CMK (cell line): Measurements from ENCODE around the gene PHLDB2.

Experiments used
- DNase-seq: peaks from one replicate; pipeline ENCODE4 v3.0.0-alpha.2; 2010; ENCODE audit warnings: low read depth

Gene PHLDB2

DNA sequence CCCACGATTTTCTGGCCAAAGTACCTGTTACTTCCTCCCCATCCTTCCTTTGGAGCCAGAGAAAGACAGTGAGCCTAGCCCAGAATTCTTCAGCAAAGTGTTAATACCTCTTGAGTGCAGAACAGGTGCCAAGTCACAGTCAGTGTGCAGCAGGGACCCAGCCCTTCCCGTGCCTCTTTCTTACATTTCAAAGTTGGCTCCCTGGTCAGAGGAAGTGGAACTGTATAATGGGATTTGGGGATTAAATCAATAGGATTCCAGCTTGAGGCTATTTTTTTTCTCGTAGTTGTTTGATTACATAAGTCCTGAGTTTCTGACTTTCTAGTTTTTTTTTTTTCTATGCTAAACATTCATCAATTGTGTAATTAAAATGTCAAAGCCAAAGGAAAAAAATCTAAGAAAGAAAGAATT is 67.2 kb downstream of the PHLDB2 start:
- DNase-seq: no peak

GRCh38 chr3:111928613-111929012 is 69.5 kb downstream of the PHLDB2 start:
- no peak for DNase-seq

DNA sequence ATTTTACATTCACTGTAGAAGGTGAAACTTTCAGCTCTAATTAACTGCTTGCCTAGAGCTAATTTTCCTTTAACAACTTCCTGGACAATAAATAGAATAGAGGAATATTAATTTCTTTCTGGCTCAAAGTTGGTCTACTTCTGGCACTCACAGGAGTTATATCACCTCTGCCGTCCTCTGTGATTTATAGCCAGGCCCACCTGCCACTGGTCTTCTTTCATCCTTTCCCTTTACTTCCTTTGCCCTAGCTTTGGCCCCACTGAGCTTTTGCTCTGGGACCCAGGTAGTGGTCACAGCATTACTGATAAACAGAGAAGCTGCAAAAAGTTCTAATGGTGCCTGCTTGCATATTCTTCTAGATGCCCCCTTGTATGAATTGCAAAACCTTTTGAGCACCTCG is 70.4 kb downstream of the PHLDB2 start:
- no peak for DNase-seq

GRCh38 chr3:111932946-111933345 is 73.9 kb downstream of the PHLDB2 start:
- DNase-seq: no peak

DNA sequence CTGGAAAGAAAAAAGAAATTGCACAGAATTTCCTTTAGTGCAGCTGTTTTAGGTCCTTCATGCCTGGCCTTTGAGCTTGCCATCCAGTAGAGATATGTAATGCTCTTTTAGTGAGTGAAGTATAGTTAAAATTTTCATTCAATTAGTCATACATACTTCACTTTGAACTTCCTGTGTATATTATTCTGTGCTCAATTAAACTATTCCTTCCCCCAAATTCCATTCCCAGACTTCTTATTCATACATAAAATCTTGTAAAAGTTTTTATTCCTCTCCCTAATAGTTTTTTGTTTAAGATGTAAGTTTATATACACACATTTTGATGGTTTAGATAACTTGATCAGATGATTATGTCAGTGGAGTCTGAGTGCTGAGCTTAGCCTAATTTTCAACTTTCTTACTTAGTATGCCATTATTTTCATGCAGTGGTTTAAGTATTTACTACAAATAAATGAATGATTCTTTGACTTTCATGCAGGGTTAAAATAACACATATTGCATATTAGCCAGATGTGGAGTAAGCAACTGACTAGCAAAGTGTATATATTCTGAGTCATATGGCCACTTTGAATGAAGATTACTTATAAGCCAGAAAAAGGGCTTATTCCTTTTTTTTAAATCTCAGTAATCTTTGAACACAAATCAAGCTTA is 77.3 kb downstream of the PHLDB2 start:
- DNase-seq: no peak

DNA sequence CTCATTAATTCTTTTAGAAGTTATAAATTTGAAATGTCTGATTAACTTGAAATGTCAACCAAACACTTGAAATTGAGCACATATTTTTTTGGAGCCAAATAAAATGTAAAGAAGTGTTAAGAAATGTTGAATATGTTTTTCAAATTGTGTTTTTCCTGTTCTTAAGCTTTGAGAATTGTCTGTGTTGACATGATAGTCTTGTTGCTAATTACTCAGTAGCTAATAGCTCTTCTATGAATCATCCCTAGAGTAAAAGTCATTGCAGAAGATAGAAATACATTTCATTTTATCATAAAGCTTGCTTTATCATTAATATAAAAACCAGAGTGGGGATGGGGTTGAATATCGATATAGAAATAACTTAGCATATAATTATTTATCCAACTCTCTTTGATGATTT is 77.9 kb downstream of the PHLDB2 start:
- no peak for DNase-seq

DNA sequence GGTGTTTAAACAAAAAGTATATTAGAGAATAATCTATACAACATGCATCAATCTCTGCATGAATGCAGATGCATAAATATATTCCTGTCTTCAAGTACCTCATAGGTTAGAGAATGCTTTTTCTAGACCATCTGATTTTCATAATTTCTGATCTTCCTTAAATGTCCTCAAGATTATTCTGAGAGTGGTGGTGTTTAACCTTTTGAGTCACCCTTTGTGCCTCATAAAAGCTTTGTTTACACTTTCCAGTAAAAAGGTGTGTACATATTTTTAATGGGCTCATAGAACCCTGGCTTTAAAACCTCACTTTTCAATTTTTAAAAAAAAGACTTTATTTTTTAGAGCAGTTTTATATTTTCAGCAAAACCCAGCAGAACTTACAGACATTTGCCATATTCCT is 78.8 kb downstream of the PHLDB2 start:
- DNase-seq: no peak

DNA sequence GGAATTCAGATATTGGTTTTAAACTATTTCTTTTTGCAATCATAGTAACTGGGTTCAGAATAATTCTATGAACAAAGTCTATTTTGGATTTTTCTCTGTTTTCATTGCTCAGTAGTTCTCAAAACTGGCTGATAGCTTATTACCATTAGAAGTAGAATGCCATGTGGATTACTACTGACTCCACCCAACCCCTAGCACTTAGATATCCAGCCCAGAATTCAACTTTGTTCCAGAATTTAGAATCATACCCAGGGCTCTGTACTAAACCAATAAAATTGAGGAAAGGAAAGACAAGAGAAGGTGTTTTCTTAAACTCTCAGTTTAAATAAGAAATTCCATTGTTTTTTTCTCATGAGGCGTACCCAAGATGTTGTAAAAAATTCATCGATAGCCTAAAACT is 80.8 kb downstream of the PHLDB2 start:
- no peak for DNase-seq

GRCh38 chr3:111943533-111943932 is 84.5 kb downstream of the PHLDB2 start:
- DNase-seq: no peak

DNA sequence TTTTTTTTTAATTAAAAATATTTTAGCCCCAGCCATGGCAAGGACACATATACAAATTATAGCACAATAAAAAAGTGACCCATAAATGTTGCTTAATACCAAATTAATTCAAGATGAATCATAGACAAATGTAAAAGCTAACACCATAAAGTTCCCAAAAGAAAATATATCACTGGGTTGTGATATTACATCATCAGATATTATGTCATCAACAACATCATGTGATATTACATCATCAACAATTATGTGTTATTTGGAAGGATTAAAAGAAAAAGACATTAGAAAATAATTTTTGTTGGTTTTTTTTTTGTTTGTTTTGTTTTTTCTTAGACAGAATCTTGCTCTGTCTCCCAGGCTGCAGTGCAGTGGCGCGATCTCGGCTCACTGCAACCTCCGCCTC is 85.3 kb downstream of the PHLDB2 start:
- DNase-seq: no peak

GRCh38 chr3:111947231-111947630 is 88.2 kb downstream of the PHLDB2 start:
- no peak for DNase-seq

- no peak for DNase-seq
Observed at GRCh38 chr3:111948786-111949185, 89.7 kb downstream of the PHLDB2 start.

GRCh38 chr3:111949712-111950111 is 90.6 kb downstream of the PHLDB2 start:
- no peak for DNase-seq

DNA sequence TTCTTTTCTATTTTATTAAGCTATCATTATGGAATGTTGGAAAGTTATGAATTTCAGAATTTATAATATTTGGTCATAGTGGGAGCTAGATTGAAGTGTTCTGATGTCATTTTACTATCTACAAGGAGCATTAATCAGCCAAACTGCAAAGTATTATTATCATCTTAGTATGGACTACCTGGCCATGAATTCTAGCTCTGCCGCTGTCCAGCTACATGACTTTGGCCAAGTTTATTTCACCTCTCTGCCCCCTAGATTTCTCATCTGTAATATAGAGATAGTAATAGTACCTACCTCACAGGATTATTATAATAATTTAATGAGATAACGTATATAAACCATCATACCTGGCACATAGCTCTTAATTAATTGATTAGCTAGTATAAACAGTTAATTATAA is 92.0 kb downstream of the PHLDB2 start:
- no peak for DNase-seq

DNA sequence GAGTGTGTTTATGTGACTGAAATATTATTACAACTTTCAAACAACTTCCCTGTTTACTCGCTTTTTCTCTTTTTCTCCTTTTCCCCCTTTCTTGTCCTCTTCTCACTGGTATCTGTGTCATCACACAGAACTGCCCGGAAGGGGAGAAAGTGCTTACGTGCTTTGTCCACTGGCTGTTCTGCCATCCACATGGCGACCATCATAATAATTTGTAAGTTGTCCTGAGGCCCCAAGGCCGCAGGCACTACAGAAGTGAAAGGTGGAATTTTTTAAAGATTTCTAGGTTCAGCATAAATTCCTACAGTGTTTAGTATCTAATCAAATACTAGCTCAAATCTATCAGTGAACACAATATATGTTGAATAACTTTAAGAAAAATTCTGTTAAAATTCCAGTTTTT is 93.0 kb downstream of the PHLDB2 start:
- DNase-seq: no peak

DNA sequence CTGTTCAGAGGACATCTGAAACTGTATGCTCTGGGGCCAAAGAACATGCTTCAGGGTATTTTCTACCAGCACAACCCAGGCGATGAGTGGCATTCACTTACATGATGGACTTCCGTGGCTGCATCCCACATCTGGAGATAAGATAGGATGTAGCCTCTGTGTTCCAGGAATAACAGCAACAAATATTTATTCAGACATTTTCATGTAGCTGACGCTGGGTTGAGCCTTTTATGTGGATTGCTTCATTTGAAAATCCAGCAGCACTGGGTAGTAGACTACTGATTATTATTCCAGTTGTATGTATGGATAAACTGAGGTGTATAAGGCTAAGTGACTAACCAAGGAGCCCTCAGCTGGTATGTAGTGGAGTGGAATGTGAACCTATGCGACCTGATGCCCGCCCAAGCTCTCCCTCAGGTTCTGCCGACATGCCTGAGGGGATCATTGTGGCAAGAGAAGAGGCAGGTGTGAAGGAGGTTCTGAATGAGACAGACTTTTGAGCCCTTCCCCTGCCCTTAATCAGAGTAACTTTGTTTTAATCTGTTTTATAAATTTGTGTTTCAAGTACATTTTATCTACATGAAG is 93.9 kb downstream of the PHLDB2 start:
- DNase-seq: no peak

DNA sequence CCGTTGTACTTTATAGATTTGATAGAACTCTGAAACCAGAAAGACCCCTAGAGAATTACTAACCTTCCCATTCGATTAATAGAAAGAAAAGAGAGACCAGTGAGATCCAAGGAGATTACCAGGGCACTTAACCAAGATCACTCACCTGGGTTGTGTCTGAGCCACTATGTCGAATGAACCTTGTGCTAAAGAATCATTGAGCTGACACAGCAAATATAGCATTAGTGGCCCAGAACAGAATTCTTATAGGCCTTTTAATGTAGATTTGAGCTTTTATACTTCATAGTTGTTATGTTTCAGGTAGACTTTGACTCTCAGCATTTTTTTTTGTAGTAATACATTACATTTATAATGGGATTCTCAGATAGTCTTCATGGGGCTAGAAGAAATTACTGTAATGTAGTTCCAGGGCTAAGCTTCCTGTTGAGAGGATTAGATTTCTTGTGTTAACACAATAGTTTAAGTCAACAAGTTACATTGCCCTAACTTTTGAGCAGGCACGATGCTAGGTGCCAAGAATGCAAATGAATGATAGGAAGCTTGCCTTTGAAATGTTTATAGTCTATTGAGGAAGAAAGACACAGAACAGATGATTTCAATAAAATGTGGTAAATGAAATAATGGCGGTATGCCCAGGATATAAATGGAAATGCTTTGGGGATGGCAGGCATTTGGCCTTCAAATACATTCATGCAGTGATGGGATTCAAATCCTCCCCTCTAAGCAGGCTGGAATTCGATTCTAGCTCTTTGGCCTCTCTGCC is 95.3 kb downstream of the PHLDB2 start:
- DNase-seq: no peak

GRCh38 chr3:111955876-111956275 is 96.8 kb downstream of the PHLDB2 start:
- DNase-seq: no peak

DNA sequence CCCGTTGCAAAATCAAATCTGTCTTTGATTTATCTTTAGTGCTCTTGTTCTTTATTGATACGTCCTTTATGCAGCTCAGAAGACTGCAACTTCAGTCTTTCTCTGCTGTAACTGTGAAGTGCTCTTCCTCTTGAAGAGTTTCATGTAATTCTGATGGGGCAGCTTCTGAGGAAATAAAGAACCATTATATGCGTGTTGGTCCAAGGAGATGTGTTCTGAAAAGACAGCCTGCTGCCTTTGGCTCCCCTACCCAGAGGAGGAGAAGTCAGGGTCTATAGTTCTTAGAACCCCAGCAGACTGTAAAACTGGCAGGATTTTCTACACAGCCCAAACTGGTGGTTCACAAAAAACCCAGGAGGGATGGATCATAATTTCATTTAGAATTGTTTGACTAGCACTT is 97.4 kb downstream of the PHLDB2 start:
- no peak for DNase-seq

DNA sequence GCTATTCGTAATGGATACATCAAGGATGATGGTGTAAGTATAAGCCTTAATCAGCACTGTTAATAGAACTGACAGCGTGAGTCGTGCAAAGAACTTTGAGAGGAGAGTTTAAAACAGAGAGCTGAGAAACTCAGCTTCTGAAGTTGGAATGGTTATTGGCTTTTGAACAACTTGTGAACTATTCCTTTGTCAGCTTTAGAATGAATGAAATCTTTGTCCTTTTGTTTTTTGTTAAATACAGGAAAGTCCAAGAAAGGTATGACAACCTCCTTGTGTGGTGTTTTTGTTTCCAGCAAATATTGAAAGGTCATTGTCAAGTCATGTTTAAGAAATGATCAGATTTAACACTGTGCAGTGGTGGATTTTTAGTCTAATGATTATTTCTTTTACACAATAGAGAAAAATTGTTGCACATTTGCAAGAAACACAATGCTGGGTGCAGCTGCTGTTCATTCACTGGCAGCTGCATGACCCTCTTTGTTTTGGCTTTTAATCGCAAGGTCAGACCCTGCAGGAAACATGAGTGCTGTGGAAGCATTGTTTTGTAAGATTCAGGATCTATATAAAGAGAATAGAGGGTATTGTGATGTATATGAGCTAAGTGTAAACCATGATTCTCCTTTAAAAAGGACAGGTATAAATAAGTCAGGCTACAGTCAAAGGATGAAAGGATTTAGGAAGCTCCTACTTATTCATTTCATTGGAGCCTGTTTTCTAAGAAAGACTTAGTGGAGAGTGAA is 98.1 kb downstream of the PHLDB2 start:
- no peak for DNase-seq

GRCh38 chr3:111961461-111962164 is 102.5 kb downstream of the PHLDB2 start:
- no peak for DNase-seq

GRCh38 chr3:111963424-111963823 is 104.4 kb downstream of the PHLDB2 start:
- no peak for DNase-seq
